GM10266 (cell line): Measurements from ENCODE around the gene AKT1S1.

Experiments
- DNase-seq: peaks from one replicate; pipeline ENCODE4 v3.0.0; 2012; ENCODE audit errors: extremely low spot score
- TF ChIP-seq, protein P1 (sequence below): IDR thresholded peaks from 2 replicates; pipeline ENCODE4 v1.5.1; 2012; ENCODE audit warnings: mild to moderate bottlenecking, low read depth; ENCODE audit not compliant: control insufficient read depth, insufficient read depth; ENCODE audit errors: missing control alignments

Gene AKT1S1

DNA sequence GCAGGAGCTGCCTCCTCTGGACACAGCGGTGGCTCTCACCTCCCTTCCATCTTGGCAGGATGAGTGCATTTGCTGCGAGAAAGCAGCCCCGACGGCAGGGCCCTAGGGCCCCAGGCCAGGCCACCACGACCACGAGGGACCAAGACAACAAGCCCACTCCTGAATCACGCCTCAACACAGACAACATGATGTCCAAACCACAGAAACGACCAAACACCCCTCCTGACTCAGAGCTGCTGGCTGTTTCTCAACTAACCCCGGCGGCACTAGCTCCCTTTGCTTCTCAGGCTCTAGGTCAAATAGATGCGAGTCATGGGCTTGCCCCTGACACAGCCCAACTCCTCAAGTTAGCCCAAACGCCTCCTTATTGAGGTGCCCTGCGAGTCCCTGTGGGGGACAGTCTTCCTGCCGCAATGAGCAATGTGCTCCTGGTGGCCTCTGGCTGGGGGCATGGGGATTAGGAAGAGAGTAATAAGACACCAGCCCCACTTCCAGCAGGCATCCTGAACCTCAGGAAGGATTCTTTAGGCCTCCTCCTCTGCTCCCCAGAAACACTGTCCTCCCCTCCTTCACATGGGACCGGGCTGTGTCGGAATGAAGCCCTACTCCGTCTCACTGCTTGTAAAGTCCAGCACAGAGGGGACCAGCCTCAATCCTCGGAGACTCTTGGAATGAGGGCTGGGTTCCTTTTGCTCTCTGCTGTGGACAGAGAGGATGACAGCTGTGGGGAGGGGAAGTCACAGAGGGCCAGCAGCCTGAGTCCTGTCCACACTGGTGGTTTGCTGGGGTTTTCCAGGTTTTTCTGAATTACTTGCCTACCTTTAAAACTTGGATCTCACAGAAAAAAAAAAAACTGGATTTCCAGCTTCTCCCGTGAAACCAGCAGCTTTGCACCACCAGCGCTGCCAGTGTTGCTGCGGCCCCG, 45.0 kb upstream of the AKT1S1 start:
- TF ChIP-seq, protein P1, sequence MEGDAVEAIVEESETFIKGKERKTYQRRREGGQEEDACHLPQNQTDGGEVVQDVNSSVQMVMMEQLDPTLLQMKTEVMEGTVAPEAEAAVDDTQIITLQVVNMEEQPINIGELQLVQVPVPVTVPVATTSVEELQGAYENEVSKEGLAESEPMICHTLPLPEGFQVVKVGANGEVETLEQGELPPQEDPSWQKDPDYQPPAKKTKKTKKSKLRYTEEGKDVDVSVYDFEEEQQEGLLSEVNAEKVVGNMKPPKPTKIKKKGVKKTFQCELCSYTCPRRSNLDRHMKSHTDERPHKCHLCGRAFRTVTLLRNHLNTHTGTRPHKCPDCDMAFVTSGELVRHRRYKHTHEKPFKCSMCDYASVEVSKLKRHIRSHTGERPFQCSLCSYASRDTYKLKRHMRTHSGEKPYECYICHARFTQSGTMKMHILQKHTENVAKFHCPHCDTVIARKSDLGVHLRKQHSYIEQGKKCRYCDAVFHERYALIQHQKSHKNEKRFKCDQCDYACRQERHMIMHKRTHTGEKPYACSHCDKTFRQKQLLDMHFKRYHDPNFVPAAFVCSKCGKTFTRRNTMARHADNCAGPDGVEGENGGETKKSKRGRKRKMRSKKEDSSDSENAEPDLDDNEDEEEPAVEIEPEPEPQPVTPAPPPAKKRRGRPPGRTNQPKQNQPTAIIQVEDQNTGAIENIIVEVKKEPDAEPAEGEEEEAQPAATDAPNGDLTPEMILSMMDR = no peak
- no peak for DNase-seq

DNA sequence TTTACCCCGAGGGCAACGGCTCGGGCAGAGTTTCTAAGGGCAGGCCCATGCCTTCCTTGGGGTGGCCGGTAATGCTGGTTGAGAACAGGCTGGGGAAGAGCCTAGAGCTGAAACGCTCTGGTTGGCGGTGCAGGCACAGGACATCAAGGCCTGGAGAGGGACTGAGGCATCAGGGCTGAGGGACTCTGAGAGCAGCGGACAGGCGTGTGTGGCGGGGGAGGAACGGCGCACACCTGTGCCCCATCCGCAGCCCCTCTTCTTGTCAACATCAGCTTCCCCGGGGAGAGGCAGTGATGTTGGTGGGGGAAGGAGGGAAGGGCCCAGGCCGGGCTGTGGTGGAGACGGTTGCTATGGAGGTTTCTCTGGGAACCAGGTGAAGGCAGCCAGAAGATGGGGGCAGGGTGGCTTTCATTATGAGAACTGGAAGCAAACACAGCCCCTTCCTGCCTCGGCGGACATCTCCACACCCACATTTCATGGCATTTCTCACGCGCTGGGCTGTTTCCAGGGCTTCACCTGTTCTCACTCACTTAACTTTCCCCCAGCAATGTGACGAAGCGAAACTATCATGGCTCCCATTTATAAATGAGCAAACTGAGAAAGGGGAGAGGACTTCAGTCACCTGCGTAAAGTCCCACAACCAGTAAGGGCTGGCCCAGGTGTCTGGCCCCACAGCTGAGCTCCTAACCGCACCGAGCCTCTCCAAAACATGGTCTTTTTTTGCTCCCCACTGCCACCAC, 43.6 kb upstream of the AKT1S1 start:
- TF ChIP-seq, protein P1 = no peak

DNA sequence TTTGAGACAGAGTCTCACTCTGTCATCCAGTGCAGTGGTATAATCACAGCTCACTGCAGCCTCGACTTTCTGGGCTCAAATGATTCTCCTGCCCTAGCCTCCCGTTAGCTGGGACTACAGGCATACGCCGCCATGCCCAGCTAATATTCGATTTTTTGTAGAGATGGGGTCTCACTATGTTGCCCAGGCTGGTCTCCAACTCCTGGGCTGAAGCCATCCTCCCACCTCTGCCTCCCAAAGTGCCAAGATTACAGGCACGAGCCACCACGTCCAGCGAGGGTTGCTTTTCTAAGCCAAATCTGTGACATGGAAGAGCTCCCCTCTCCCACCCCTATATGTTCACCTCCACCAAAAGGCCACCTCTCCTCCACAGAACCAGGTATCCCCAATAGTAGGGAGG, 40.9 kb upstream of the AKT1S1 start:
- DNase-seq = no peak
- TF ChIP-seq, protein P1 = no peak

More for the DNA sequence above, 43.6 kb upstream of the AKT1S1 start:
- no peak for DNase-seq

DNA sequence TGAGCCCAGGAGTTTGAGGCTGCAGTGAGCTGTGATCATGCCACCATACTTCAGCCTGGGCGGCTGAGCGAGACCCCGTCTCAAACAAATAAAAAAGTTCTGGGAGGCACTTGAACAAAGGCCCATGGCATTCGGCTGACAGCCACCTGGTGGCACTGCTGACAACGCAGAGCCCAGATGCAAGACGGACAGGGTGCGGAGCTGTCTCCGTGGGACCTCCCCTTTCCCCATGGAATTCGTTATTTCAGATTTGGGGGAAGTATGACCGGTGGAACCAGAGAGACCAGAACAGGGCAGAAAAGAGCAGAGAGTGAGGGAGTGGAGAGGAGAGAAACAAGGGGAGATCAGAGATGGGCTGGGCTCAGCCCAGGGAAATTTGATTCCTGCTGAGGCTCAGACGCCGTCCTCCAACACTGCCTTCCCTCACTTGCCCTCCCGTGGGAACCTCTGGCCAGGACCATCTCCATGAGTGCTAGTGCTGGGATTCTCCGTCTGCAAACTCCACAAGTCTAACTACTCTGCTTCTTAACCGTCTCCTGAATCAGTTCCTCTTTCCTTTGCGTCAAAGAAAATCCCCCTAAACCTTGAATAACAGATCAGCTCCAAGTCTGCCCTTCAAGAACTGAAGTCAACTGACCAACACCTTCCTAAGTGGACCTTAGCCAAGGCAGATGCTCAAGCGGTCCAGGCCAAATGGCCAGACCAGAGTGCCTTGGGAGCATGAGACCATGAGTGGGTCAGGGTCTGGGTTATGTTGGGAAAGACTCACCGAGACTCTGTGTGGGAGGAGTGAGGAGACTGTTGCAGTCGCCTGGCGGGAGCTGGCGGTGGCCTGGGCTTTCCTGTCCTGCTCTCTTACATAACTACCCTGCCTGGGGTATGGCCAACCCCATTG, 39.9 kb upstream of the AKT1S1 start:
- DNase-seq = no peak
- TF ChIP-seq, protein P1 = peak; percentile 60

DNA sequence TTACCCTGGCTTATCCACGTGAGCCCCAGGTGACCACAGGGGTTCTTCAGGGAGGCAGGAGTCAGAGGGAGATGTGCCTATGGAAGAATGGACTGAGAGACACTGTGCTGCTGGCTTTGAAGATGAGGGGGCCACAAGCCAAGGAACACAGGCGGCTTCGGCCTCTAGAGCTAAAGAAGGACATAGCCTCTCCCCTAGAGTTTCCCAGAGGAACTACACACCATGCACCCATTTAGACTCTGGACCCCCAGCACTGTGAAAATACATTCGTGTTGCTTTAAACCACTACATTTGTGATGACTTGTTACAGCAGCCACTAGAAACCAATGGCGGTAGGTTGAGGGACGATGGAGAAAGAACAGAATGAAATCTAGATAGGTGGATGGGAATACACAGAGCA, 38.1 kb upstream of the AKT1S1 start:
- TF ChIP-seq, protein P1 = no peak
- no peak for DNase-seq

DNA sequence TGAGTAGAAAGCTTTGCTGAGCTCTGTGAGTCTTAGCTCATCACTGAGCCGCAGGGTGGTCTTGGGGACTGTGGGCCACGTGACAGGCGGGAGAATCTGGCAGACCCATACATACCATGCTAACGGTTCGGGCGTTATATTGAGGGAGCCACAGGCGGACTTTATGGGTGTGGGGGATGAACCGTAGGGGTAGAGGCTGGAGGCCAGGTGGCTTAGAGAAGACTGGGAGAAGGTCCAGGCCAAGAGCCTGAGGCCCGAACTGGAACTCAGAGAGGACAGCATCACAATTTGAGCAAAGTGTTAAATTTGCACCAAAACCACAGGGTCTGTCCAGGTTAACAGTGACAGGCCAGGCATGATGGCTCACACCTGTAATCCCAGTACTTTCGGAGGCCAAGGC, 36.6 kb upstream of the AKT1S1 start:
- TF ChIP-seq, protein P1 = no peak
- DNase-seq = no peak
